NCI-H146 treated with DMSO at 0.1 percent for 48 hours (cell line): Measurements from ENCODE around the gene DGKQ.

ENCODE experiments used
- DNase-seq: peaks from one replicate; lab custom pipeline; 2025; ENCODE audit not compliant: unreplicated experiment; lab: John Stamatoyannopoulos, UW

The DGKQ gene

GRCh38 chr4:963276-964225 lies 9.8 kb downstream of the DGKQ start:
- no peak for DNase-seq

DNA sequence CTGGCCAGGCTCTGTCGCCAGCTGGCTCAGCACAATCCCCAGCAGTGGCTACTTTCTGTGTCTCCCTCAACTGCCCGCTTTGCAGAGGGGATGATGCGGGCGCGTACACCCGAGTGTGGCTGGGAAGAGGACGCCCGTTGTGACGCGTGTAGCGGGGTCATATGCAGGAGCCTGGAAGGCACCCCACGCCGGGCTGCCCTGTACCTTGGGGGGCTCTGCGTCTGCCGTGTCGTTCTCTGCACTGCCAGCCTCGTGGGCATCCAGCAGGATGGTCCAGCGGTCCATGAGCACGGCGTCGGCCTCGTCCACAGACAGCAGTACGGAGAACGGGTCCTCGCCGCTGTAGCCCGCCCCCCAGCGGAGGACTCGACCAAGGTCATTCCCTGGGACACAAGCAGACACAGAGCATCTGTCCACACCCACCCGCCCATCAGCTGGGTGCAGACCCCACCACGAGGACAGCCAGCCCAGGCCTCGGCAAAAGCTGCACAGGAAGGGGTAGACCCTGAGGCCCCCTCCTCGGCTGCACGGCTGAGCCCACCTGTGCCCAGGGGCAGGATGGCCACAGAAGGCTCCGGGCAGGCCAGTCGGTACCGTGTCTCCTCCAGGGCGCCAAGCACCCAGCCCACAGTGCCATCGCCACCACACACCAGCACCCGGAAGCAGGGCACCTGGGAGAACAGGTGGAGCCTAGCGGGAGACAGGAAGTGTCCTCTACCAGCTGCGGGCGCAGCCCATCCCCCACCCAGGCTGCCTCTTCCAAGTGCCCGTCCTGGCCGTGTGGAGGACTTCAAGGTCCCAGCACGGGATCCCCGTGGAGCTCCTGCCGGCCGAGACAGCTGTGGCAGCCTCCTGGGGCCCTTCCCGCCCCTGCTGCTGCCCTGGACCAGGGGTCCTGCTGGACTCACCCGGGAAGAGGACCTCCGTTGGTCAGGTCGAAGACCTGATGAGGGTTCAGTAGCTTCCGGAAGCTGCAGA lies 10.8 kb downstream of the DGKQ start:
- no peak for DNase-seq

- no peak for DNase-seq
Observed at GRCh38 chr4:961351-962230, 11.8 kb downstream of the DGKQ start.

DNA sequence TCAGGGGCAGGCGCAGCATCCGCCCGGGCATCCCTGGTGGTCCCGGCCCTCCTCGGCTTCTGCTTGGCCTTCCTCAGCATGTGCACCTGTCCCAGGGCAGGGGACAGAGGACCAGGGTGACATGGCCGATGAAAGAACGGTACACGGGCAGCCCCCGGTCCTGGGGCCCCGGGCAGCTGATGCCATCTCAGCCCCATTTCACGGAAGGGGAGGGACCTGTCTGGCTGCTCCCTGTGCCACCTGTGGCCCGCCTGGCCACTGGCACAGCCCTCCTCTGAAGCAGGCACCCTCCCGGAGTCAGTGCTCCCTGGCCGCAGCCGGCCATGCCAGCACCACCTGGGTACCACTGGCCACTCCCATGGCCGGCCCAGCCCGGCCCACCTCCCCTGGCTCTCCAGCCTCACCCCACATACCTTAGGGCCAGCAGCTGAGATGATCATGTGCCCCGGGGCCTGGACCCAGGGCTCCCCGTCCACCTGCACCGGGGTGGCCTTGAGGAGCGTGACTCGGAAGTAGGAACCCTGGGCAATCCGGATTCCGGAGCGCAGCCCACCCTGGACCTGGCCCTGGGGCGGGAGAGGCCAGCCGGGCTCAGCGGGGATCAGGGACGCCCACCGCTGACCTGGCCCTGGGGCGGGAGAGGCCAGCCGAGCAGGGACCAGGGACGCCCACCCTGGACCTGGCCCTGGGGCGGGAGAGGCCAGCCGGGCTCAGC lies 12.6 kb downstream of the DGKQ start:
- DNase-seq: no peak

DNA sequence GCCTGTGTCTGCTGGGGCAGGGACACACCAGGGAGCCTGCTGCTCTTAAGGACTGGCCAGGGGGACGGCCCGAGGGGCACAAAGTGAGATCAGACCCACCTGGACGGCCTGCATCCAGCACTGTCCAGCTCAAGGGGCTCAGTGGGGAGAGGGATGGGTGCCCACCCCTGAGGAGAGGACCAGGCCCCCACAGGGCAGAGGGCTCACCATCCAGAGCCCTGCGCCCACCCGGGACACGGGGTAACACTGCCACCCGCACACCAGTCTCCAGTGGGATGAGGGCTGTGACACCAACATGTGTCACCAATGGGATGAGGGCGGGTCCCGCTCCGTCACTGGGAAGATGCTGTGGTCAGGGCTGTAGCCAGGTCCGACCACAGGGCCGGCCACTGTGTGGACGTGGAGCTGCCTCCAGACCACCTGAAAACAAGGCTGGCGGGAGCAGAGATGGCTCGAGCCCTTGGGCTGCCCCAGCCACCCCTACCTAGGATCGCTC lies 13.2 kb downstream of the DGKQ start:
- no peak for DNase-seq

GRCh38 chr4:959338-960139 lies 13.8 kb downstream of the DGKQ start:
- DNase-seq: no peak

- no peak for DNase-seq
Observed at GRCh38 chr4:958696-959337, 14.6 kb downstream of the DGKQ start.

GRCh38 chr4:958314-958665 lies 15.1 kb downstream of the DGKQ start:
- DNase-seq: no peak

DNA sequence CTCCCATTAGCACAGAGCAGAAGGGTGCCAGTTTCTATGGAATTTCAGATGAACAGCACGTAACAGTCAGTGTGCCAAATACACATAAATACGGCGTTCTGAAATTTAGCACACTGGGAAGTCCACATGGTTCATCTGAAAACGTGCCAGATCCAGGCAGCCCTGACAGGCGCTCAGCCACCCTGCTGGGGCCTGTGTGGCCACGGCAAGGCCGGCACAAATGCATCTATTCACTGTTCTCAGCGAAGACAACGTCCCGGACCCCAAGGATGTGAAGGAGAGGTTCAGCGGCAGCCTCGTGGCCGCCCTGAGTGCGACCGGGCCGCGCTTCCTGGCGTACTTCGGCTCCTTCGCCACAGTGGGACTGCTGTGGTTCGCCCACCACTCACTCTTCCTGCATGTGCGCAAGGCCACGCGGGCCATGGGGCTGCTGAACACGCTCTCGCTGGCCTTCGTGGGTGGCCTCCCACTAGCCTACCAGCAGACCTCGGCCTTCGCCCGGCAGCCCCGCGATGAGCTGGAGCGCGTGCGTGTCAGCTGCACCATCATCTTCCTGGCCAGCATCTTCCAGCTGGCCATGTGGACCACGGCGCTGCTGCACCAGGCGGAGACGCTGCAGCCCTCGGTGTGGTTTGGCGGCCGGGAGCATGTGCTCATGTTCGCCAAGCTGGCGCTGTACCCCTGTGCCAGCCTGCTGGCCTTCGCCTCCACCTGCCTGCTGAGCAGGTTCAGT lies 15.6 kb downstream of the DGKQ start:
- no peak for DNase-seq

DNA sequence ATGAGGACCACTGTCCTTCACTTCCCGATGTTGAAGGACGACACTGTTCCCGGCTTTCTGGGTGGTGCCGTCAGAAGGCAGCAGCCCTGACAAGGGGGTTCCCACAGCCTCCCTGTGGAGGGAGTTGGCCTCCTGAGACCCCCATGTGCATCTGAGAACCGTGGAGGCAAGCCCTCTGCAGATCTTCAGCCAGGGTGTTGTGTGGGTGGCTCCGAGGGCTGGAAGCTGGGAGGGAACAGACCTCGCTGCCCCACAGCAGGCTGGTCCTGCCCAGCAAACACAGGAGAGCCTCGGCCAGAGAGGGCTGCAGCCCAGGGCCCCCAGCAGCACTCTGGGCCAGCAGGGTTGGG lies 16.2 kb downstream of the DGKQ start:
- no peak for DNase-seq

DNA sequence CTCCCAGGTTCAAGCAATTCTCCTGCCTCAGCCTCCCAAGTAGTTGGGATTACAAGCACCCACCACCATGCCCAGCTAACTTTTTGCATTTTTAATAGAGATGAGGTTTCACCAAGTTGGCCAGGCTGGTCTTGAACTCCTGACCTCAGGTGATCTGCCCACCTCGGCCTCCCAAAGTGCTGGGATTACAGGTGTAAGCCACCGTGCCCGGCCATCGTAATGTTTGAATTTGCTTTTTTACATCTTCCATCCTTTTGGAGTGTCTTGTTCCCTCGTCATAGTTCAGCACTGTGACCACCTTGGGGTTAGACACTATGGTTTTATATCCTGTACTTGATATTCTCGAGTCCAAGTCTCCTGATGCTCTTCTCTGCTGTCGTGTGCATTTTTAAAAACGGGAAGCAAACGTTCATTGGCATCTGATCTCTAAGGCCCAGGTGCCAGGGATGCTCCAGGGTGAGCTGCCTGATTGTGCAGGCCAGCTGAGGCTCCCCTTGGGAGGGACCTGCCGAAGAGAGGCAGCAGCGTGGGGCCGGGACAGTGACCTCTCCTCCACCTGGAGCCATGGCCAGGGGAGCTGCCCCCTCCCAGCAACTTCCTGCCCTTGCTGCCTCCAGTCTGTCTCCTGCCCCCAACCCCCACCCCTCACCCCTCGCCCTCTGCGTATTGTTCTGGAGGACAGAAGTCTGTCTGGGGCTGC lies 16.7 kb downstream of the DGKQ start:
- no peak for DNase-seq

- no peak for DNase-seq
Observed at GRCh38 chr4:955931-956381, 17.4 kb downstream of the DGKQ start.

- DNase-seq: no peak
Observed at GRCh38 chr4:955161-955921, 18.0 kb downstream of the DGKQ start.

- DNase-seq: no peak
Observed at GRCh38 chr4:954211-955020, 19.0 kb downstream of the DGKQ start.

DNA sequence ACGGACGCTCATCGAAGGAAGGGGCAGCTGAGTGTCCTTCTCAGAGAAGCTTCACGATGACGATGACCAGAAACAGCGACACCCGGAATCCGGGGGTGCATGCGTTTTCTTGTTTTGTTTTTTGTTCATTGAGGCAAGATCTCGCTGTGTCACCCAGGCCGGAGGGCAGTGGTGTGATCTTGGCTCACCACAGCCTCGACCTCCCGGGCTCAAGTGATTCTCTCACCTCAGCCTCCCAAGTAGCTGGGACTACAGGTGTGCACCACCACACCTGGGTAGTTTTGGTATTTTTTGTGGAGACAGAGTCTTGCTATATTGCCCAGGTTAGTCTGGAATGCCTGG lies 19.8 kb downstream of the DGKQ start:
- DNase-seq: no peak
